Middle frontal gyrus (tissue), 1 donor: ENCODE results near the gene DIAPH2.

Experiments used
- DNase-seq: peaks from one replicate; pipeline ENCODE4 v3.0.0-alpha.2; 2015; ENCODE audit warnings: low spot score; ENCODE audit errors: extremely low spot score

DIAPH2 gene

DNA sequence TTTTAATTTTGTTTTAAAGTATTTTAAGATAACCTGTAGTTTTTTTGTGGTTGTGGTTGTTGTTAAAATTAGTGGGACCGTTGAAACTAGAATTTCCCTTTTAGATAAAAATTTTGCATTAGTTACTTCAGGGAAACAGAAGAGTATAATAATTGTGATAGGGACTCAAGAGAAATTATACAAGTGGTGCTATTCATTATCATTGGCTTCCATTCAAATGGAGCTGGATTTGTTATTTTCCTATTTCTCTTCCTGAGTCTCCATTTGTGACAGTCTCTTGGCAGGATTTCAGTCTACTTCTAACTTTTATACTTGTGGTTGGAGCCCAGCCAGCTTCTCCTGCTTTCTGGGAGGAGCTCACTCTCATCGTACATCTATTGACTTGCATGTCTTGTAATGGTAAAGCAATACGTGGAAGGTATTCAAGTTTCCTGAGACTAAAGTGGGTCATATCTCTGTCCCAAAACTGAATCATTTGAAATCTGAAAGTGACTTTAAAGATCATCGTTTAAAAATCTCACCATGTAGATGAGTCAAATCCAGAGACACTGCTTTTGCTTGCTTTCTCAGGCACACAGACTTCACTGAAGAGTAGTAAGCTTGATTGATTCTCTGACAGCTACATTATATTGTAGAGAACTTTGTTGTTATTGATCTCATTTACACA is 354.9 kb downstream of the DIAPH2 start:
- no peak for DNase-seq

DNA sequence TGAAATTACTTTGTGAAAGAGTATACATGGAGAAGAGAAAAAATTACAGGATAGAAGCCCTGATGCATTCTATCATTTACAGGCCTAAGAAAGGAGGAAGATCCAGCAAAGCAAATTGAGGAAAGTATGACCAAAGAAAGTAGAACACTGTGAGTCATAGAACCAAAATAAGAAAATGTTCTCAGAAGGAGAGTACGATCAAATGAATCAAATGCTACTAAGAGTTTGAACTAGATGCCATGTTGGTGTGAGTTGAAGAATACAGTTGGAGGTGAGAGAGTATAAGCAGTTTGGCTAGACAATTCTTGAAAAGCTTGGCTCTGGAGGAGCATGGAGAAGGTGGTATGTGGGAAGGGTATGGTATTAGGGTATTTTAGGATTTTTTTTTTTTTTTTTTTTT is 360.8 kb downstream of the DIAPH2 start:
- no peak for DNase-seq

DNA sequence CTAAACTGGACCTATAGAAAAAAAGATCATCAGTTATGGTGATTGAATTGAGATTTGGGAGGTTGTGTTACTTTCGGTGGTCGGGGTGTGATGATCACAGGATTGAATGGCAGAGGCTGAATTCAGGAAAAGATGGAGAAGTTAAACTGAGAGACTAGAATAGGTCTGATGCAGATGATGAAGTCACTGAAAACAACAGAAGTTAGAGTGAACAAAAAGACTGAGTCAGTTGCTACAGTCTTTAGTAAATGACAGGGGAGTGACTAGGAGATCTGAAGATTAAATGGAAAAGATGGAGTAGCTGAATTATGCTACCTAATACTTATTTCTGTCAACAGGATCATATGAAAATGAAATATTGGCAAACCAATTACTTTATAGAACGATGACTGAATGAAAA is 362.2 kb downstream of the DIAPH2 start:
- no peak for DNase-seq

DNA sequence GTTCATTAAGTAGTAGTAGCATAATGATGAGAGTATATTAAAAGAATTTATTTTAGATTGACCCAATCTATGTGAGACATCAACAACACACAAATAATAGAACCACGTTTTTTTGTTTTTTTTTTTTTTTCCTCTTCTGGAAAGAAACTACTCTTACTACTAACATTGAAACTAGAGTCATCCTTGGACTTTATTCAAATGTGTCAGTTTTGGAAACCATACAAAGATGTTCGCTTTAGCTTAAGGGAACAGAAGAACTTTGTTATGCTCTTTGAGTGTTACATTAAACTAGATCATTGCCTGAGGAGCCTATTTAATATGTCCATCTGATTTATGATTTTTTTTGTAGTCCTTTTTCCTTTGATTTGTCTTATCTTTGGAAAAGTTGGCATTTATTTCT is 365.8 kb downstream of the DIAPH2 start:
- DNase-seq, result no peak

DNA sequence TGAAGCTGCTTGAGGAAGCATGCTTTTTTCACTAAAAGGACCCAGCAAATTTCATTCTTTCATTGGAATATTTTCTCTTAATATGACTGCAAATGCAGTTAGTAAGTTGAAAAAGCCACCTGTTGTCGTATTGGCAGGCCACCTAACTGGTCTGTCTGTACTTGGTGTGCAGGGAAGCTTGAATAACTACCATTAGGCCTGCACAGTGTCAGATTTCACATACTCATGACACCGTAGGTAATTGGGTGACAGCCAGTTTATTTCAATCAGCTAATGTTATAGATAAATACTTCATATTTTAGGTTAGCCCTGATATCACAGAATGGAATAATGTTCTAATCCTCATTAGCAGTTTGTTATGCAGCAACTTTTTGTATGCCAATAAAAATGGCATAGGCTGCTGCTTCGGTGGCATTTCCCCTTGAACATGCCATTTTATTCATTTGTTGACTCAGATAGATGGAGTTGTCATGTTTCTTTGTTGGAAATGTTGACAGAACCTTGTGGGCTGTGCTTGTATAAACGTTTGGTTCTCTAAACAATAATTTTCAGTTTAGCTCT is 372.8 kb downstream of the DIAPH2 start:
- no peak for DNase-seq

DNA sequence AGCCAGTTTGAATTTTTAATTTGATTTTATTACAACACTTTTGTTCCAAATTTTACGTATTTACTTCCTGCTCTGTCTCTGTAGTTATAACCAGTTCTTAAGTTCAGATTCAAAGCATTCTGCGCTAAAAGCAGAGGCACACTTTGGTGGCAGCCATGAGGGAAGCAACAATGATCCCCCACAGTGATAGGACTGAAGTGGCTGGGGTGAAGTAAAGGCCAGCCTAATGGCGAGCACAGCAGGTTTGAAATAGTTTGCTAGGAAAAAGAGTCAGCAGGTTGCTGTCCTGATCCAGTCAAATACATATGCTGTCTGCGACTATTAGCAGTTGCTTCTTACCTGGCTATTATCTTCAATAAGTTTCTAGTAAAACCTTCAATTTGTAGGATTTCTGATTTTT is 375.4 kb downstream of the DIAPH2 start:
- no peak for DNase-seq

DNA sequence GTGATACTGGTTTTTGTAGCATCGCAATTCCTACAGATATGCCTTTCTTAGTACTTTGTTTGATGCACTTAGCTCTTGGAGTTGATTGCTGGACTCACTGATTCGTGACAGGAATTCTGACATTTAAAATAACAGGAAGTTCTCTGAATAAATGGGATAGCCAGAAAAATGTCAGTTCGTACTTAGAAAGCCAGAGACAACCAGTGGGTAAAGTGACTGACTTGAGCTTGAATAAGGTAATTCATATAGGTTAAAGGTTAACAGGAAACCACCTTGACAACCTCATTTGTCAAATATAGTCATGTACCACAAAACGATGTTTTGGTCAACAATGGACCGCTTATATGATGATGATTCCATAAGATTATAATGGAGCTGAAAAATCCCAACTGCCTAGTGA is 380.4 kb downstream of the DIAPH2 start:
- DNase-seq, result no peak

DNA sequence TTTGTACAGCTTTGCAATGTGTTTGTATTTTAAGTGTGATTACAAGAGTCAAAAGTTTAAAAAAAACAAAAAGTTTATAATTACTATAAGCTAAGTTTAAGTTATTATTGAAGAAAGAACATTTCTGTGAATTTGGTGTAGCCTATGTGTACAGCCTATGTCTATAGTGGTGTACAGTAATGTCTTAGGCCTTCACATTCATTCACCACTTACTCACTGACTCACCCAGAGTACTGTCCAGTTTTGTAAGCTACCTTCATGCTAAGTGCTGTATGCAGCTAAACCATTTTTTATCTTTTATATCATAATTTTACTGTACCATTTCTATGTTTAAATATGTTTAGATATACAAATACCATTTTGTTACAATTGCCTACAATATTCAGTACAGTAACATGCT is 381.3 kb downstream of the DIAPH2 start:
- no peak for DNase-seq

DNA sequence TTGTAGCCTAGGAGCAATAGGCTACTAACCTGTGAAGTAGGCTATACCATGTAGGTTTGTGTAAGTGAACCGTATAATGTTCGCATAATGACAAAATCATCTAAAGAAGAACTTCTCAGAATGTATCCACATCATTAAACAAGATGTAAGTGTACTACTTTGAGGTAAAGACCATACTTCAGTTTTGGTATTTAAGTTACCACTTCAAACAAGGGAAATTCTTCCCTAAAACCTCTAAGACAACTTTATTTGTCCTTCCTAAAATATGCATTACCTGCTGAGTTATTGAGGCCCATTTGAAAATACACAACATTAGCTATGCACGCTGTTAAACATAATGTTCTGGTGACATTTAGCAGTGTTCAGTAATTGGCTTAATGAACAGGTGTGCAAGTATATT is 381.7 kb downstream of the DIAPH2 start:
- DNase-seq, result no peak

DNA sequence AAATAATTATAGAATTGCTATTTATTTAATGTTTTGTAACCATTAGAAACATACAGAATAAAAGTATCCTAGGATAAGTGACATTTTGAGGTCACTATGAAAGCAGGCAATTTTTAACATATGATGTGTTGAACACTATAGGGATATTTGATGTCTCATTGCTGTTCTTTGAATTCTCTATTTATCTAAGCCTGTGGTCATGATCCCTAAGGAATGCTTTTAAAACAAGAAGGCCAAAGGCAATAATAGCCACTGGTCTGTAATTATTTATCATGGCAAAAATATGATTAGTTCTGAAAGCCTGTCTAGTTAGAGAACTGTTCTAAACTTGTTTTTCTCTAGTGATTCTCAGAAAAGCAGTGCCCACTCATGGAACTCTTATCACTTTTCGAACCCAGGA is 385.7 kb downstream of the DIAPH2 start:
- no peak for DNase-seq

DNA sequence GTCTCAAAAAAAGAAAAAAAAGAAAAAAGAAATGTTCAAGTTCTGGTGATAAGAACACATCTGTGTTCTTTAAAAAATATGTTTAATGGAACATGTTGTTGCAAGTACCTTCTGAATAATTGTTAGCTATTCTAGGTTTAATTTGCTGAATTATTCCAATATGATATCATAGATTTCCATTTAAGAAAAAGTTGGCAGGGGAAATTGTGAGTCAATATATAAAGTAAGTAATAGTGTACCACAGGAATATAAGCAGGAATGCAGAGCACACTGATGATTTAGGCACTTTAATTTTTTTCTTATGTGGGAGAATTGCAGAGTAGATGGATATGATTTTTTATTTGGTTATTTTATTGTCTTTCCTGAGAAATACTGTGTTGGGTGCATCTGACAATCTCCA is 389.8 kb downstream of the DIAPH2 start:
- DNase-seq, result no peak

DNA sequence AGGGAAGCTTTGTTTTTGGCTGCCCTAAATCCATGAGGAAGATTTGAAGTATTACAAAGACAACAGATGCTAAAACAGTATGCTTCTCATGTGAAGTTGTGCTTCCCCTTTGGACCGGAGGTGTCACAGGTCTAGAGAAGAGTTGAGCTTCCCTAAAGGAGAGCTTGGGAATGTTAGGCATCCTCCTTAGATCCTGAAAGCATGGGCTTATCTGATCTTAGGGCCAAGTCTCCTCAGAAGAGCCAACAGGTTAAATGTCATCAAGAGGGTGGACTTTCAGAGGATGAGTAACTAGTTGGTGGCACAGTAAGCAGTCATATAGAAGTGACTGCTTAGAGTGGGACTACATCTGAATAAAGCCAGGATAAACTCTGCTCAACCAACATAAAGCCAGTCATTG is 404.5 kb downstream of the DIAPH2 start:
- DNase-seq, result no peak

DNA sequence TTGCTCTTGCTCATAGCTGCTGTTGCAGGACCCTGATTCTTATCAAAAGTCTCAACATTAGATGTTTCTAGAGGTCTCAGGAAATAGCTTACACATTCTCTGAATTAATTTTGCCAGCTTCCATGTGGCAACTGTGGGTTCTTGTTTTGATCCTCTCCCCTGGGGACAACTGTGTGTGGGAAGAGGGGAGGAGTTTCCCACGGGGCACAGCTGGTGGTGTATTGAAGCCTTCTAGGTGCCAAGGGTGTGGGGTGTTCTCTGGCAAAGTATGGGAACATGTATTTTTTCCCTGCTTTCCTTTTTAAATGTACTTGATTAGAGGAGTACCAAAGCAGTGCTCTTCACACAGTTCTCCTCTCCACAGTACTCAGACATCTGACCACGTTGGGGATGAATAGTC is 411.7 kb downstream of the DIAPH2 start:
- no peak for DNase-seq

DNA sequence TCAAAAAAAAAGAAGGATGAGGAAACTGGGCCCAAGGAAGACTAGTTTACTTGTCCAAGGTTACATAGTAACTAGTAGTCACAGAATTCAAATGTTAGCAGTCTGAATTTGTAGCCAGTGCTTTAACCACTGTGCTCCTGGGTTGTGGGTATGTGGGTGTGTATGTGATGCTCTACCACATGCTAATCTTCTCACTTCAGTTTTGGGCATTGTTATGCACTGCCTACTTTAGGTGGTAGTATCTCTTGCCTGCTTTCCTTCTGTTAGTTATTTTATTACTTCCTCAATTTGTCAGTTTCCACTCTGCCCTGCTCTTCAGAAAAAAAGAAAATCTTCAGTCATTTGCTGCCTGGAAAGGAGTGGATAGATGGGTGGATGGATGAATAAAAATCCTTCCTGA is 418.3 kb downstream of the DIAPH2 start:
- DNase-seq, result no peak

DNA sequence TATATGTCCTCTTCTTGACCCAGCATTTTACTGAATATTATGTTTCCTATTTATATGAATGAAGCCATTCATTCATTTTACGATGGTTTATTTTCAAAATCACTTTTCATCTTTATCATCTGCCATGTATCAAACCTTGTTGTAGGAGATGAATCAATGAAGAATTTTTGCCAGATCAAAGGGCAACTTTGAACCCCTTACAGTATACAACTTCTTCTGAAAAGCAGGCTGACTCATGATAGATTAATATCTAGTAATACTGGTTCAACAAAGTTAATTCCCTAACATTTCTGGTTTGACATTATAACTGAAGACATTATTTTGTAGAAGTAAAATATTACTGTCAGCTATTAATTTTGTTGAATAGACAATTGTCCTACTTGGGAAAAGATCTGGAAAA is 425.1 kb downstream of the DIAPH2 start:
- DNase-seq, result no peak

DNA sequence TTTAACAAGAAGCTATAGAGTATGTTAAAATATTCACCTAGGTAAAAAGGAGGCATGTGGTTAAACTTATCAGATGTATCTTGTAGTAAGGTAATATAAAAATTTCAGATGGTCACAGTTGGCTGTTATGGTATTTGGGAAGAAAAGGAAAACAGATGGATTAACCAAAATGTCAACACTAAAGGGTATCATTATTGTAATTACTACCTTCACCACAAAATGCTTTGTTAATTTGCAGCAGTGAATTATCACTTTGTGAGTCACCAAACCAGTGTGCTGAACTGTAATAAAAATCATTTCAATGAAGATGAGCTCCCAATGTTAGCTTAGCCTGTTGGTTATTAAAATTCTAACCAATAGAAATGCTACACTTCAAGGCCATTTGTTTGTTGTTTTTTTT is 432.9 kb downstream of the DIAPH2 start:
- no peak for DNase-seq

DNA sequence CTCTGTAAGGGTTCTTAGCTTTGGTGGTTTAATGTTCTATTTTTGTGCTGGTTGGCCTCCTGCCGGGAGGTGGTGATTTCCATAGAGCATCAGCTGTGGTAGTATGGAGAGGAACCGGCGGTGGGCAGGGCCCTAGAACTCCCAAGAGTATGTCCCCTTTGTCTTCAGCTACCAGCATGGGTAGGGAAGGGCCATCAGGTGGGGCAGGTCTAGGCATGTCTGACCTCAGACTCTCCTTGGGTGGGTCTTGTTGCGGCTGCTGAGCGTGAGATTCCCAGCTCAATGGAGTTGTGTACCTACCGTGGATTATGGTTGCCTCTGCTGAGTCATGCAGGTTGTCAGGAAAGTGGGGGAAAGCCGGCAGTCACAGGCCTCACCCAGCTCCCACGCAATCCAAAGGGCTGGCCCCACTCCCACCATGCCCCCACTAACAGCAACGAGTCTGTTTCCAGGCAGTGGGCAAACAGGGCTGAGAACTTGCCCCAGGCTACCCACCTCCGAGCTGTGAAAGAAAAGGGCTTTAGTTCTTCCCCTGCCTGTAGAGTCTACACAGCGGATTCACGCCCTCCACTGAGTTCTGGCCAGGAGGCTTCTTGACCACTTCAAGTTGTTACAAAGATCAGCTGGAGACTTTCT is 434.9 kb downstream of the DIAPH2 start:
- no peak for DNase-seq

DNA sequence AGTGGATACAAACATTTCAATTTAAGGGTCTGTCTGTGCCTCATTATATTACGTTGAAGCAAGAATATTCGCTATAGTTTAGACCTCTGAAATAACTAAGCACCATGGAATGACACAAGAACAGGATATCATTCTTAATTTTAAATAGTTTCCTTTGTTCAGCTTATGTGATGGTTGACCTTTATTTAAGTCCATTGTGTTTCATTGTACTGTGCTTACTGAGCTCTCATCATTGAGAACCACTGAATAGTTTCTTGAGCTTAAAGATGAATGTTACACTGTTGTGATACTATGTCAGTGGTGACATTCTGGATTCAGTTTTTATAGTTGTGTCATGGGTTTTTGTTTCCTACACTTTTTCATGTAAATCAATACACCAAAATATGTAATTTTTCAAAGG is 438.4 kb downstream of the DIAPH2 start:
- DNase-seq, result no peak

DNA sequence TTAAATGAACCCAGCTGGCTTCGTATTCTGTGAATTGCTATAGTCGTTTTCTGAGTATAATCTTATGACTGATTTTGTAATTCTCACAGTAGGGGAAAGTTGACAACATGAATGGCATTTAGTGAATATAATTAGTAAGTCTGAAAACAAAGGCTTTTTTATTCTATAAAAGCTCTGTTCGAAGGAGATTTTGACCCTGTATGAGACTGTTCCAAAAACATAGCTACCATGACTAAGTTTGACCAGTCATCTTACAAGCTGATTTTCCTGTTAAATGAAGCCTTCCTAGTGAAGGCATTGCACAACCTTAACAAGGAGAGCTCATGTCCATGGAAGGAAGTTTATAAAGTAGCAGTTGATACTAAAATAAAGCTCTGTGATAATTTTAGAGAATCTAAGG is 441.4 kb downstream of the DIAPH2 start:
- DNase-seq, result no peak

DNA sequence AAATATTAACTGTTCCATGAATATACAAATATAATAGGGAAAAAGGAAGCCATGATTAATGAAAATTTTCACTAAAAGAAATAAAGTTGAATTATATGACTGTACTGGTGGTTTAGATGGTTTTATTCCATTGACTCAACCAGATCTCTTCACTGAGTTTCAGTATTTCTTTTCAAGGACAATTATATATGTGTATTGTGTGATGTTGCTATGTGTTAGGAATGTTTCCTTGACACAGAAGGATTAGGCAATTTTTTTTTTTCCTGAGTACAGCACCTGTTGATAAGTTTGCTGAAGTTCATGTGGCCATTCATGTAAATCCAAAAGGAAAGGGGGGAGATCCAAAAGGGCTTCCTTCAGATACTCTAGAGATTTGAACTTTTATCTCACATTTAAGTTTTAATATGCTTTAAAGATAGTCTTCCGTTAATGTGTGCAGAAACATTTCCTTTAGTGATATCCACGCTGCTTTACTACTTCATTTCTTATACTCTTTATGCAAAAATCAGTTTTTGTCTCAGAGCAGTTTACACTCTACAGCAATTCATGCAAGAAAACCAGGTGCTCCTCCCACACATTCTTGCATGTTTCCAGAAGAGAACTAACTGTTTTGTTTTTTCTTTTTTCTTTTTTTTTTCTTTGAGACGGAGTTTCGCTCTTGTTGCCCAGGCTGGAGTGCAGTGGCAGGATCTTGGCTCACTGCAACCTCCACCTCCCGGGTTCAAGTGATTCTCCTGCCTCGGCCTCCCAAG is 448.2 kb downstream of the DIAPH2 start:
- DNase-seq, result no peak

DNA sequence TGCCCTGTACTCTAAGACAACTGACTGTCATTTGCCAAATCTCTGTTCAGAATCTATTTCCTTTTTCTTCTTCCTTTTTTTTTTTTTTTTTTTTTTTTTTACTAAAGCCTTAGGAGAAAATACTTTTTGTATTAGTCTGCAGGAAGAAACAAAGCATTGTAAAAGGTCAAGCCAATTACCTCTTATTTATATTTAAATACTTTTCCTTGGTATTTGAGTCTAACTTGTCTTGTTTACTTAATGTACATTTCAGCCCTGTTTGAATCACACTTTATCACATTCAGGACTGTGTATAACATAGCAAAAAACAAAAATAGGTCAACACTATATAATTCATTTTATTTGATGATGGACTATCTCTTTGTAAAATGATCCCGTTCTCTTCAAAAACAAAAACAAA is 461.3 kb downstream of the DIAPH2 start:
- DNase-seq, result no peak

DNA sequence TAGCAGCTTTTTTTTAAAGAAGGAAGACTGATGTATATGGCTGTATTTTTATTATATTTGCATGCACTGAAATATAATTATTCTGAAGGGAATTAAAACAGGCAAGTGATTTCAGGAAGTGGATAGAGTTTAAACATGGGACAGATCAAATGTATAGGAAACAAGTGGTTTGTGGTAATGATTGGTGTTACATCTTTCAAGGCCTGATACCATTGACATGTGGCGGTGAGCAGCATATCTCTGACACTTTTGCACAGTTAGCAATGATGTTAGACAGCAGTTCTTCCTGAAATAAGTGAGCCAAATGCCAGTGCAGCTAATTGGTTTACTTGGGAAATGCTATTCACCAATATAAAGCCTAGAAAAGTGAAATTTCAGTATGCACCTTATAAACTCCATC is 471.2 kb downstream of the DIAPH2 start:
- DNase-seq, result no peak

DNA sequence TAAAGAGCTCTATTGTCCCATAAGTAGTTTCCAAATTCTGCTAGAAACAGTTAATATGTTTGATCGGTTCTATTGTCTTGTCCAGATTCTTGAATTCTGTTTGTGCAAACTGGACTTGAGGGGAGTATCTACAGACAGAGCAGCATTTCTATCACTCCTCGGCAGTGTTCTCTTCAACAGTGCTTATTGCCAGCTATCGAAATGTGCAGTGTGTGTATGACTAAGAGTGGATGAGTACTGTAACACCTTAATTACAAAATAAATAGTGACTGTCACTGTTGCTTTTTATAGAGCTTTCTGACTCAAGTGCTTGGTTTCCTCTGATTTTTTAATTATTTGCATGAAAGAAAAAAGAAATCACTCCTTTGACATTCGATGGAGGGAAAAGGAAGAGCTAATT is 473.6 kb downstream of the DIAPH2 start:
- DNase-seq, result no peak
